ENCODE measurements around the gene SIRT4. TPM values are rescaled to one million over a fixed set of nuclear protein-coding genes. Genes with fewer than 3 reads are reported as not detected.

SIRT4 gene
- total RNA-seq, 1 experiment from 2014 or later = 2.8 TPM

DNA sequence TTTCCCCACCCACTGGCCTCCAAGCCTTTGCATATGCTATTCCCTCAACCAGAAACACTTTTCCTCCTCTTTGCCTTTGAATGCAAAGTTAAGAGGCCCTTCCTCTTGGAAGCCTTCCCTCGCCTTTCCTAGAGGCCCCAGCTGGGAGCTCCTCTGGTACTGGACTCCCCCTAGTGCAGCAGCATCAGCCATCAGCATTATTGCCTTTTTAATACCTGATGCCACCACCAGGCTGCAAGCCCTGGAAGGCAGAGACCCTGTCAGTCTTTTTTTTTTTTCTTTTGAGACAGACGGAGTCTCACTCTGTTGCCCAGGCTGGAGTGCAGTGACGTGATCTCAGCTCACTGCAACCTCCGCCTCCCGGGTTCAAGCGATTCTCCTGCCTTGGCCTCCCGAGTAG, 44.6 kb downstream of the SIRT4 start:
- Histone ChIP-seq H4K20me1 (ENCODE audit: insufficient read depth) (no peaks in the 10 kb centered on the region), H2AFZ (ENCODE audit: low read depth, low read length, poor library complexity, severe bottlenecking) (no peak overlapping the region), H3K4me3 (replicated peaks in 1 of 2; ENCODE audit: low read depth in 1 of 2, low read length in 2 of 2) (no peak overlapping the region), H3K27ac (ENCODE audit: low read depth, low read length) (no peak overlapping the region), H3K4me2 (ENCODE audit: low read length) (no peak overlapping the region), H3K36me3 (ENCODE audit: control insufficient read depth in 1 of 2, insufficient read depth in 2 of 2, low read length in 2 of 2) (peaks cover 2 to 3% of the 10 kb centered on the region in 2 experiments; a peak in 2 of 4 replicates), H3K9ac (ENCODE audit: low read length) (no peak overlapping the region), H3K4me1 (ENCODE audit: control insufficient read depth in 1 of 2, insufficient read depth in 2 of 2, low read length in 2 of 2) (no peaks in the 10 kb centered on the region), H3K9me3 (ENCODE audit: control insufficient read depth in 1 of 2, insufficient read depth in 1 of 2, low read depth in 1 of 2, low read length in 2 of 2) (no peaks in the 10 kb centered on the region), H3K9me2 (ENCODE audit: insufficient read depth) (no peaks in the 10 kb centered on the region), H3K79me2 (ENCODE audit: insufficient read depth, low read length) (no peaks in the 10 kb centered on the region), H3K27me3 (ENCODE audit: insufficient read depth, low read length) (no peaks in the 10 kb centered on the region)
- BruUV-seq (replicated peaks) = no TSS peak
- DNase-seq (ENCODE audit: low read depth, low spot score) (no peak), ATAC-seq (peak; percentile 75)
- CTCF ChIA-PET = no interaction called here
- intact Hi-C loops (cut with micrococcal nuclease) = no loop called here
- RAD21 ChIA-PET (ENCODE audit: low non-redundant PET in 1 of 2, low total read pairs in 2 of 2, uncharacterized antibody in 2 of 2, unreplicated experiment in 2 of 2) = no interaction called here
- TF ChIP-seq, protein P1, sequence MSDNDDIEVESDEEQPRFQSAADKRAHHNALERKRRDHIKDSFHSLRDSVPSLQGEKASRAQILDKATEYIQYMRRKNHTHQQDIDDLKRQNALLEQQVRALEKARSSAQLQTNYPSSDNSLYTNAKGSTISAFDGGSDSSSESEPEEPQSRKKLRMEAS (IDR thresholded peaks at IDR 0.05) = no peak
- TF ChIP-seq, protein P2, sequence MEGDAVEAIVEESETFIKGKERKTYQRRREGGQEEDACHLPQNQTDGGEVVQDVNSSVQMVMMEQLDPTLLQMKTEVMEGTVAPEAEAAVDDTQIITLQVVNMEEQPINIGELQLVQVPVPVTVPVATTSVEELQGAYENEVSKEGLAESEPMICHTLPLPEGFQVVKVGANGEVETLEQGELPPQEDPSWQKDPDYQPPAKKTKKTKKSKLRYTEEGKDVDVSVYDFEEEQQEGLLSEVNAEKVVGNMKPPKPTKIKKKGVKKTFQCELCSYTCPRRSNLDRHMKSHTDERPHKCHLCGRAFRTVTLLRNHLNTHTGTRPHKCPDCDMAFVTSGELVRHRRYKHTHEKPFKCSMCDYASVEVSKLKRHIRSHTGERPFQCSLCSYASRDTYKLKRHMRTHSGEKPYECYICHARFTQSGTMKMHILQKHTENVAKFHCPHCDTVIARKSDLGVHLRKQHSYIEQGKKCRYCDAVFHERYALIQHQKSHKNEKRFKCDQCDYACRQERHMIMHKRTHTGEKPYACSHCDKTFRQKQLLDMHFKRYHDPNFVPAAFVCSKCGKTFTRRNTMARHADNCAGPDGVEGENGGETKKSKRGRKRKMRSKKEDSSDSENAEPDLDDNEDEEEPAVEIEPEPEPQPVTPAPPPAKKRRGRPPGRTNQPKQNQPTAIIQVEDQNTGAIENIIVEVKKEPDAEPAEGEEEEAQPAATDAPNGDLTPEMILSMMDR (IDR thresholded peaks at IDR 0.05 in 2 of 3, conservative IDR thresholded peaks at IDR 0.05 in 1 of 3; ENCODE audit: borderline replicate concordance in 1 of 3, insufficient read depth in 1 of 3, low read depth in 2 of 3, low read length in 2 of 3) = peak in 1 of 3 experiments; percentile 12; a peak in 1 of 6 replicates
- POLR2A ChIA-PET = no interaction called here

- CTCF ChIA-PET = no interaction called here
- H3K4me3 ChIP-seq (replicated peaks in 1 of 2; ENCODE audit: low read depth in 1 of 2, low read length in 2 of 2) = no peak overlapping the region
- no peak for DNase-seq (ENCODE audit: low read depth, low spot score)
- no peak for TF ChIP-seq CEBPB (IDR thresholded peaks at IDR 0.05; ENCODE audit: low read depth)
- TF ChIP-seq SP1 (IDR thresholded peaks at IDR 0.05; ENCODE audit: low read depth) = no peak
- no peak for TF ChIP-seq CBX3 (IDR thresholded peaks at IDR 0.05; ENCODE audit: low read depth)
- TF ChIP-seq POLR2A (IDR thresholded peaks at IDR 0.05; ENCODE audit: borderline replicate concordance, extremely low read depth, insufficient read depth, insufficient read length) = no peak
- TF ChIP-seq, protein P2 (IDR thresholded peaks at IDR 0.05 in 2 of 3, conservative IDR thresholded peaks at IDR 0.05 in 1 of 3; ENCODE audit: borderline replicate concordance in 1 of 3, insufficient read depth in 1 of 3, low read depth in 2 of 3, low read length in 2 of 3) = no peak
- TF ChIP-seq TCF7L2 (IDR thresholded peaks at IDR 0.05; ENCODE audit: borderline replicate concordance, extremely low read depth, insufficient read depth, insufficient read length) = no peak
- TF ChIP-seq ZNF274 (IDR thresholded peaks at IDR 0.05; ENCODE audit: low read depth, low read length) = no peak
- no peak for TF ChIP-seq RAD21 (IDR thresholded peaks at IDR 0.05; ENCODE audit: low read depth)
- no peak for TF ChIP-seq EZH2phosphoT487 (IDR thresholded peaks at IDR 0.05; ENCODE audit: borderline replicate concordance)
- TF ChIP-seq ZFX (IDR thresholded peaks at IDR 0.05) = no peak
- no peak for TF ChIP-seq ZBTB33 (IDR thresholded peaks at IDR 0.05; ENCODE audit: extremely low read depth, insufficient replicate concordance, low read length)
- TF ChIP-seq EZH2 (IDR thresholded peaks at IDR 0.05) = no peak
- no peak for TF ChIP-seq YY1 (IDR thresholded peaks at IDR 0.05; ENCODE audit: extremely low read depth, insufficient replicate concordance, low read depth, low read length)
Measured at GRCh38 chr12:120347766-120348165, 45.6 kb downstream of the SIRT4 start.

More at GRCh38 chr12:120347766-120348165, 45.6 kb downstream of the SIRT4 start:
- H3K4me2 ChIP-seq (ENCODE audit: low read length) = no peak overlapping the region
- no peaks in the 10 kb centered on the region for H4K20me1 ChIP-seq (ENCODE audit: insufficient read depth)
- no peak overlapping the region for H3K27ac ChIP-seq (ENCODE audit: low read depth, low read length)
- H3K9ac ChIP-seq (ENCODE audit: low read length) = no peak overlapping the region
- no TSS peak for BruUV-seq (replicated peaks)
- intact Hi-C loops (cut with micrococcal nuclease) = no loop called here
- H2AFZ ChIP-seq (ENCODE audit: low read depth, low read length, poor library complexity, severe bottlenecking) = no peak overlapping the region
- H3K9me2 ChIP-seq (ENCODE audit: insufficient read depth) = no peaks in the 10 kb centered on the region
- H3K9me3 ChIP-seq (ENCODE audit: control insufficient read depth in 1 of 2, insufficient read depth in 1 of 2, low read depth in 1 of 2, low read length in 2 of 2) = no peaks in the 10 kb centered on the region
- ATAC-seq = no peak
- H3K4me1 ChIP-seq (ENCODE audit: control insufficient read depth in 1 of 2, insufficient read depth in 2 of 2, low read length in 2 of 2) = peaks cover 0 to 8% of the 10 kb centered on the region in 2 experiments; a peak in 2 of 4 replicates
- RAD21 ChIA-PET (ENCODE audit: low non-redundant PET in 1 of 2, low total read pairs in 2 of 2, uncharacterized antibody in 2 of 2, unreplicated experiment in 2 of 2) = no interaction called here
- H3K36me3 ChIP-seq (ENCODE audit: control insufficient read depth in 1 of 2, insufficient read depth in 2 of 2, low read length in 2 of 2) = peaks cover 2 to 3% of the 10 kb centered on the region in 2 experiments; a peak in 2 of 4 replicates
- no peaks in the 10 kb centered on the region for H3K79me2 ChIP-seq (ENCODE audit: insufficient read depth, low read length)
- no peaks in the 10 kb centered on the region for H3K27me3 ChIP-seq (ENCODE audit: insufficient read depth, low read length)
- POLR2A ChIA-PET = no interaction called here

Data from HCT116 (cell line).